Measurements from ENCODE around the gene TSPEAR.

GRCh38 chr21:44485796-44486195, 225.6 kb downstream of the TSPEAR start:
- TF ChIP-seq CTCF (IDR thresholded peaks at IDR 0.05; ENCODE audit: low read depth, low read length), result no peak
- TF ChIP-seq POLR2A (IDR thresholded peaks at IDR 0.05; ENCODE audit: extremely low read depth, insufficient read length), result no peak
- TF ChIP-seq MYC (IDR thresholded peaks at IDR 0.05; ENCODE audit: low read depth, low read length), result no peak

Measured in NB4 (cell line).